Left lobe of liver (tissue), 2 donors: Measurements from ENCODE around the gene NCOA7. TPM values are rescaled to one million over a fixed set of nuclear protein-coding genes. Genes with fewer than 3 reads are reported as not detected.
"Not testable (repeated sequence)": the region's sequence is repeated elsewhere in the genome, so short reads cannot be mapped to it uniquely, and the experiment has no call there.

Experiments
- ATAC-seq: fragments of 200-7000 bp; cut with Tn5 transposase; one replicate; pipeline ENCODE4 v1.9.1; 2020; ENCODE audit warnings: mild to moderate bottlenecking, moderate library complexity
- DNase-seq: peaks from one replicate; pipeline ENCODE4 v3.0.0-alpha.2; 2020; ENCODE audit warnings: low spot score
- total RNA-seq: library from RNA; stranded (reverse); gene quantifications from one replicate; pipeline ENCODE4 v1.2.1, GENCODE V29; 2021
- donor health status: DM: no; HTN: no; CAD: no; lungs with moderate emphysema.
- donor health status: DM: no; HTN: yes; CAD: no.

Gene NCOA7
- total RNA-seq, 1 donor from 2014 or later = 12.4 TPM

DNA sequence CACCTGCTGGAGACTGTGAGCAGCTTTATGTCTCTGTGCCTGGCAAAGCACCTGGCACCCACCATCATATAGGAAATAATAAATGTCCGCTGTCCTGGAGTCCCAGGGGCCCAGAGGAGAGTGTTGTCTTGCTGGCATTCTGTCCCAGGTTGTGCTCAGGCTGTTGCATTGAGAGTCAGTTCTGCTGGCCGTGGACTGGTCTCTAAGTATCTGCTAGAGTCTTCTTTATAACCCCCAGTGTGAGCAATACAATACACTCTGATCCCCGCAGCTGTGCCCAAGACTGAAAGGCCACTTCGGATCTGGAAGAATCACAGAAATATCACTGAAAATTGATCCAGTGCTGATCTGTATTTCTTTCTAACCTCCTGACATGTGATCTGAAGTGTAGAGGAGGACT, 127.5 kb downstream of the NCOA7 start:
- DNase-seq = no peak
- ATAC-seq = no peak

- ATAC-seq = peak; percentile 94
- peak; percentile 65 for DNase-seq
Measured at GRCh38 chr6:125918681-125919566, 128.2 kb downstream of the NCOA7 start.

GRCh38 chr6:125919618-125920017, 128.9 kb downstream of the NCOA7 start:
- ATAC-seq (no peak), DNase-seq (no peak)

- ATAC-seq (no peak), DNase-seq (no peak)
Measured at GRCh38 chr6:125922322-125922860, 131.6 kb downstream of the NCOA7 start.

- no peak for DNase-seq
- ATAC-seq = peak; percentile 24
Measured at GRCh38 chr6:125923366-125923877, 132.7 kb downstream of the NCOA7 start.

DNA sequence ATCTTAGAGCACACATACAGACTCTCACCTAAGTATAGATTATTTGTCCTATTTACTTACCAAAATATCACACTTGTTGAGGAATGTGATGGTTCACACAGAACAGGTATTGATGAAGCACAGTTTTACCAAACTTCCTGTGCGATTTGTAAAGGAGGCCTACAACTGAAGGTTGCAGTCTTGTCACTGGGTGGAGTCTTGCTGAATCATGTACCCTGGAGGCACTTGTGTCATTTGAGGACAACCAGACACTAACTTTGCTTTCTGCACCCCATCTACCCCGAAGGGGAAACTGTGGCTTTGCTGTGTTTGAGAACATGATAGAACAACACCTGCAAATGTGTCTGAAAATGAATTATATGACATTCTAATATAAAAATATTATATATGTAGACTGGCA, 133.4 kb downstream of the NCOA7 start:
- no peak for DNase-seq

GRCh38 chr6:125924697-125925358, 134.1 kb downstream of the NCOA7 start:
- ATAC-seq = no peak
- DNase-seq = no peak

More for the DNA sequence above, 133.4 kb downstream of the NCOA7 start:
- no peak for ATAC-seq

GRCh38 chr6:125926711-125927110, 136.0 kb downstream of the NCOA7 start:
- ATAC-seq (no peak), DNase-seq (no peak)

- DNase-seq (no peak), ATAC-seq (peak; percentile 49)
Measured at GRCh38 chr6:125927761-125928160, 137.0 kb downstream of the NCOA7 start.

DNA sequence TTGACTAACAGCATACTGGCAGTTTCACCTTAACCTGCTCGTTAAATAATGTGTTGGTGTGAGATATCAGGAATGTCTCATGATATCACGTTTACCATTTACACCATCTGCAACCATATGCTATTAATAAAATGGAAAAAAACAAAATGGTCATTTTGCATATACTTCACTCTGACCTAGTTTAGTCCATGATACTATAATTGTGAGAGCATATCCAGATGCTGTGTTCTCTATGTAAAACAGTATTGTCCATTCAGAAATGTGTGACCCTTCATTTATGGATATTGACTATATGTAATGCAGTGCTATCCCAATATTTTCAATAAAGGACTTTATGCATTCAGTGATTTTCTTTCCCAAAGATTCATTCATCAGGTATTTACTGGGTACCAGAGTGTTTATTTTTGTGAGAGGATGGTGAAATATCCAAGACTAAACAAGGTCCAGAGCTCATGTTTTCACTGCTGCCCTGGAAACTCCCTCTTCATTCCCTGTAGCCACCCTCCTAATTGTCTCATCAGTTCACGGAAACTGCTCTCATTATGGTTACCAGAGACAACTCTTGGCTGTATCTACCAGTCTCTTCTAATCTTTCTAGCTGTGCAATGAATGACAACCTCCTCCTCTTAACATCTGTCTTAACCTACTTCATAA, 140.1 kb downstream of the NCOA7 start:
- ATAC-seq (peak; percentile 36), DNase-seq (no peak)

GRCh38 chr6:125931733-125932450, 141.1 kb downstream of the NCOA7 start:
- DNase-seq = no peak
- no peak for ATAC-seq

- DNase-seq = no peak
- ATAC-seq = no peak
Measured at GRCh38 chr6:125932451-125932795, 141.7 kb downstream of the NCOA7 start.

GRCh38 chr6:125935520-125935919, 144.8 kb downstream of the NCOA7 start:
- not testable (repeated sequence) for ATAC-seq, DNase-seq

DNA sequence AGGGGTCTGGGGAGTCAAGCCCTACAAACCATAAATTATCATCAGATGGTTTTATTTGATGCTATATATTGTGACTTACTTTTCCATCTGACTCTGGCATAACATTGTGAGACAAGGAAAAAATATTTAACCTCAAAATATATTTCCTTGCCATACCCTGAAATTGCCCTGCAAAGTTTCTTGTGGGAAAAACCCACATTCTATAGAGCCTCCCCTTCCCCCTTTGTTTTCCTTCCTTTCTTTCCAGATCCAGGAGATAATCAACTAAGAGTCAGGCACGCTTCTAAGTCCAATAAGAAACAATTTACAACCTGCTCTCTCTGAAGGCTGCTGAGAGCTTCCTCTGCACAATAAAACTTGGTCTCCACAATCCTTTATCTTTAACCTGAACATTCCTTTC, 148.3 kb downstream of the NCOA7 start:
- ATAC-seq = no peak

DNA sequence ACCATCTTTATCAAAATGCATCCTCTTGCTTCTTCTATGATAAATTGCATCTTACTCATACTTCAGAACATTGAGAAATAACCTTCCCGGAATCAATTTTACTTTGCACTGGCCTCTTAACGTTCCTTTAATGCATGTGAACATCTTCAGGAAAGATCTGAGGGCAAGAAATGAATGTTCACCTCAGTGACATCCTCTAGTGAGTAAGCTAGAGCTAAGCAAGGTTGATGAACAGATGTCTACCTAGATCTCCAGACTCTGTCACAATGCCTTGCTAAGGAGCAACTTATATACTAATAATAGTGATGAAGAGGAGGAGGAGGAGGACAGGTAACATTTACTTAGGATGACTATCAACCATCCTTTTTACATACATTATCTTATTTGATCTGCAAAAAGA, 149.0 kb downstream of the NCOA7 start:
- DNase-seq (no peak), ATAC-seq (no peak)

More for the DNA sequence above, 148.3 kb downstream of the NCOA7 start:
- DNase-seq = no peak

DNA sequence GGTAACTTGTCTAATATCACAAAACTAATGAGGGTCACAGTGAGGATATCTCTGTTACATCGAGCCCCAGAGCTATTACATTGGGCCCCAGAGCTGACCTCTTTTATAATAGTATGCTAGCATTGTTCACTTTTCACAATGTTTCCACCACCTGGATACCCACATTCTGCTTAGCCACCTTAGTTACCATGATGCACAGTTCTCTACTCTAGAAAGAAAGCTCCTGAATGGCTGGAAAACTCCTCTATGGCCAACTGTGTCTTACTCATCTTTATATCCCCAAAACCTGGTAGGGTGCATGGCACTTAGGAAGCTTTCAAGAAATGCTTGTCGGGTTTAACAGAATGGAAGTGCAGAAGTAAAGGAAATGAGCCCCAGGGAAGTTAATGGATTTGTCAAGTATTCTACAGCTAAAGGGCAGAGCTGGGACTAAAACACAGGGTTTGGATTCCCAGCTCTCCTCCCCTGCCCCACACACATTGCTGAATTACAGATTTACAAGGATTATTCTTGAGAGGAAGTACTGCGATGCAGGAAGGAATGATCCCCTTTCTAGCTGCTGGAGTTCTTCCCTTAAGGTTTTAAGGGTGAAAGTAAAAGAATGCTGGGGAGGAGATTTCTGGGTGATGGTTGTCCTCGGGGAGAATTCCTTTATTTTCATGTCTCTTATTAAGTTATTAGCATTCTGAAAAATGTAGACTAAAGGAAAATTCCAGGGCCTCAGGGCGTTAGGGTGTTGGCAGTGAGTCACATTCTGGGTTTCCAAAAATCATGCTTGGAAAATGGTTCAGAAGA, 149.7 kb downstream of the NCOA7 start:
- no peak for DNase-seq
- ATAC-seq = no peak

DNA sequence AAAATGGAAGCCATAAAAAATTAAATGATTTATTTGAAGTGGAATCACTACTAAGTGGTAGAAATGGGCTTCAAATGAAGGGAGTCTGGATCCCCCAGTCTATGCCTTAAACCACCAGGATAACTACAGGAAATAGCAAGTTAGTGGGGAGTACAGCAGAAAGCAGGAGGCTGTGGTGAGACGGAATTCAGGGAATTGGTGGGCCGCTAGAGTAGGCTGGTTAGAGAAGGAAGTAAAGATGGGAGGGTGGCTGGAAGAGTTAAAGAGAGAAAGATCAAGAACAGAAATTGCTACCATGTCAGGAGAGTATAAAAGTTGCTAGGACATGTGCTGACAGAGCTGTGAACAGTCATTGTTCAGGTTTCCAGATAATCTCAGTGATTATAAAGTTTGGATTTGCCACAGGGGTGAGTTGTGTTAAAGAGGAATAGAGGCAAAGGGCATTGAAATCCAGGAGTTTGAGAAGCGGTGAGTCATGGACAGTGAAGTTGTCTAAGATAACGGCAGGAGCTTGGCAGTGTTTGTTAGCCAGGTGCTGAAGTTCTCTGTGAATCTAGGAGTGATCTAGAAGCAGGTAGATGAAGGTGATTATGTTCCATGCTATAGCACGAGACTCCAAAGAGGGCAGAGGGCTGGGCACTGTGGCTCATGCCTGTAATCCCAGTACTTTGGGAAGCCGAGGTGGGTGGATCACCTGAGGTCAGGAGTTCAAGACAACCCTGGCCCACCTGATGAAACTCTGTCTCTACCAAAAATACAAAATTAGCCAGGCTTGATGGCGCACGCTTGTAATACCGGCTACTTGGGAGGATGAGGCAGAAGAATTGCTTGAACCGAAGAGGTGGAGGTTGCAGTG, 152.1 kb downstream of the NCOA7 start:
- DNase-seq (no peak), ATAC-seq (peak; percentile 66)

GRCh38 chr6:125943528-125944433, 153.0 kb downstream of the NCOA7 start:
- DNase-seq = no peak
- ATAC-seq = no peak
